Activated CD4-positive, alpha-beta T cell treated with anti-CD3 and anti-CD28 coated beads for 36 hours (primary cell): ENCODE results near the gene TMEM179B. TPM values are rescaled to one million over a fixed set of nuclear protein-coding genes. Genes with fewer than 3 reads are reported as not detected.
"Not testable (repeated sequence)": the region's sequence is repeated elsewhere in the genome, so short reads cannot be mapped to it uniquely, and the experiment has no call there.

Source experiments
- ATAC-seq: fragments of 200-7000 bp; cut with Tn5 transposase; one replicate; pipeline ENCODE4 v1.10.0; 2021; ENCODE audit warnings: mild to moderate bottlenecking, moderate library complexity
- CTCF ChIA-PET: fragments of 350-600 bp; sonication (Branson Sonifier 250); formaldehyde crosslinking; loops from one replicate; lab custom pipeline; 2021; ENCODE audit warnings: antibody characterized with exemption; lab: Charles Lee
- POLR2A ChIA-PET: fragments of 350-600 bp; sonication (Branson Sonifier 250); formaldehyde crosslinking; loops from one replicate; lab custom pipeline; 2021; ENCODE audit warnings: antibody characterized with exemption, inconsistent platforms; lab: Charles Lee
- DNase-seq: peaks from one replicate; pipeline ENCODE4 v3.0.0-alpha.2; 2020
- H3K27ac Mint-ChIP-seq: one replicate; pipeline ENCODE4 v1.8.0; 2021; ENCODE audit warnings: mixed read lengths
- H3K27me3 Mint-ChIP-seq: one replicate; pipeline ENCODE4 v1.8.0; 2021; ENCODE audit warnings: mixed read lengths
- H3K36me3 Mint-ChIP-seq: one replicate; pipeline ENCODE4 v1.8.0; 2021; ENCODE audit warnings: low read depth, mixed read lengths
- H3K4me1 Mint-ChIP-seq: one replicate; pipeline ENCODE4 v1.8.0; 2021; ENCODE audit warnings: mixed read lengths
- H3K4me3 Mint-ChIP-seq: one replicate; pipeline ENCODE4 v1.8.0; 2021; ENCODE audit warnings: mild to moderate bottlenecking, moderate library complexity, mixed read lengths
- H3K9me3 Mint-ChIP-seq: one replicate; pipeline ENCODE4 v1.8.0; 2021; ENCODE audit warnings: low read depth, mixed read lengths
- intact Hi-C, 2 experiments: fragments of 100-400 bp; cut with DNase I in 1 of 2; cut with micrococcal nuclease in 1 of 2; formaldehyde crosslinking; loops; one replicate each; pipeline versions ENCODE4 v1.14.2 to v1.15.1; 2022 to 2024; cut with DNase I, micrococcal nuclease
- total RNA-seq, 2 experiments: library from RNA; stranded (reverse); gene quantifications; one replicate each; pipeline ENCODE4 v1.2.3, GENCODE V29; 2021

Gene TMEM179B
- 10 to 100 TPM; 19.5 to 35.9 TPM for total RNA-seq

DNA sequence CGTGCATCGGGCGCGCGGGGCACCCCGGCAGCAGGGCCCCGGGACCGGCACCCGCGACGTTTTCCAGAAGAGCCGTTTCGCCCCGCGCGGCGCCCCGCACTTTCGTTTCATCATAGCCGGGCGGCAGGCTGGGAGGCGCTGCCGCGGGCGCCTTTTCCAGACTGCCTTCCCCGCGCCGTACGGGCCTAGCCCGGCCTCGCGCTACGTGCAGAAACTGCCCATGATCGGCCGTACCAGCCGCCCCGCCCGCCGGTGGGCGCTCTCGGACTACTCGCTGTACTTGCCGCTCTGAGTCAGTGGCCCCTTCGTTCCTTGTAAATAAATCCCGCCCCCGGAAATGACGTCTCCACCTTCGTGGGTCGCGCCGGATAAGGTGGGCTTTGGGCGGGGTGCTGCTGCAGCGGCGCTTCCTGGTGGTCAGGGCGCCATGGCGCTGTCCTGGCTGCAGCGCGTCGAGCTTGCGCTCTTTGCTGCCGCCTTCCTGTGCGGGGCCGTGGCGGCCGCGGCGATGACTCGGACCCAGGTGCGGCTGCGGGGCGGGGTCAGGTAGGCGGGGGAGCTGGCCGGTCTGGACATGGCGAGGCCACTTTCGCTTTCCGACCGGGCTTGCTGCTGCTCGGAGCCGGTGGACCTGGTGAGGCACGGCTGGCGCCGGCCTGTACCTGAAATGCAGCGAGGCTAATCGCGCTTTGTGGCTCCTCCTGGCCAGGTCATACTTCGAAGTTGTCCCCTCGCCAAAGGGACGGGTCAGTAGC is at the start of gene TMEM179B:
TMEM179B (plus strand) TSS at position 398 of the 755 bp plus-strand sequence; CDS start at position 428, 30 bp downstream.
- ATAC-seq, result peak; percentile 63
- POLR2A ChIA-PET, result interaction anchor here (0.5 to 3.5 kb wide), 20 partner anchors 10 to 196 kb away, joined by 3 to 52 read pairs (median 6); partner anchors contain the start of genes HNRNPUL2, SLC3A2, STX5 and TAF6L

DNA sequence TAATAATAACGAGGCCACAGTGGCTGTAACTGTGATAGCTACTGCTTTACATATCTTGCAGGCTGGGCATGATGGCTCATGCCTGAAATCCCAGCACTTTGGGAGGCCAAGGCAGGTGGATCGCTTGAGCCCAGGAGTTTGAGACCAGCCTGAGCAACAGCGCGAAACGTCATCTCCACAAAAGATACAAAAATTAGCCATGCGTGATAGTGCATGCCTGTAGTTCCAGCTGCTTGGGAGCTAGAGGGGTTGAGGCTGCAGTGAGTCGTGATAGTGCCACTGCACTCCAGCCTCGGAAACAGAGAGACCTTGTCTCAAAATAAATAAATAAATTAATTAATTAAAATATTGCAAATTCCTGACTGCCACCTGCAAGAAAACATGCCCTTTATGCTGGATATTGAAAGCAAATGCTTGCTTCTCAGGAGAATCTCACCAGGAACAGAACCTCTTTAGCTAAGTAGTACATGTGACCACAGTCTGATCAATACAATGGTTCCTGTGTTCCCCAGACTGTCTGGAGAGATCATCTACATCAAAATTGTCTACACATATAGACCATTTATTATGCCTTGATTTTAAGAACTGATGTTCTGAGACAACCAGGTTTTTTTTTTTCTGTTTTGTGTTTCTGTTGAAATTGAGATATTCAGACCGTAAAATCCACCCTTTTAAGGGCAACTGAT is 39.6 kb upstream of the TMEM179B start:
- Mint-ChIP-seq H3K9me3 (no peaks in the 10 kb centered on the region), H3K4me1 (peaks cover 17% of the 10 kb centered on the region), H3K27me3 (no peaks in the 10 kb centered on the region), H3K27ac (no peak overlapping the region), H3K4me3 (no peak overlapping the region), H3K36me3 (peaks cover 6% of the 10 kb centered on the region)
- ChIA-PET CTCF (interaction anchor here (0.8 to 2.1 kb wide), 3 partner anchors 144 to 323 kb away, joined by 3 to 5 read pairs (median 4); no protein-coding TSS in a partner anchor), POLR2A (interaction anchor here (0.5 to 0.7 kb wide), 2 partner anchors 15 to 133 kb away, joined by 3 read pairs; partner anchors contain the start of gene SLC3A2)
- no peak for ATAC-seq
- no peak for DNase-seq
- intact Hi-C loops, result no loop called here

More for the DNA sequence above, at the start of gene TMEM179B:
- CTCF ChIA-PET, result interaction anchor here (0.6 to 6.1 kb wide), 38 partner anchors 9 to 185 kb away, joined by 3 to 75 read pairs (median 4); partner anchors contain the start of genes C11orf98, CSKMT, HNRNPUL2 and MTA2
- peak; percentile 99 for DNase-seq
- Mint-ChIP-seq H3K9me3 (no peaks in the 10 kb centered on the region), H3K4me1 (peaks cover 42% of the 10 kb centered on the region), H3K27ac (peak within 1 kb of the TSS; percentile 95), H3K36me3 (peaks cover 46% of the 10 kb centered on the region), H3K4me3 (peak within 1 kb of the TSS; percentile 90), H3K27me3 (no peaks in the 10 kb centered on the region)
- intact Hi-C loops, result loop anchor here (1.0 to 5.0 kb wide), 14 partner anchors 16 to 94 kb away; partner anchors contain the start of genes HNRNPUL2 (in 2 of the 2), NXF1 (in 2 of the 2), POLR2G (in 2 of the 2) and TAF6L (in 2 of the 2)

DNA sequence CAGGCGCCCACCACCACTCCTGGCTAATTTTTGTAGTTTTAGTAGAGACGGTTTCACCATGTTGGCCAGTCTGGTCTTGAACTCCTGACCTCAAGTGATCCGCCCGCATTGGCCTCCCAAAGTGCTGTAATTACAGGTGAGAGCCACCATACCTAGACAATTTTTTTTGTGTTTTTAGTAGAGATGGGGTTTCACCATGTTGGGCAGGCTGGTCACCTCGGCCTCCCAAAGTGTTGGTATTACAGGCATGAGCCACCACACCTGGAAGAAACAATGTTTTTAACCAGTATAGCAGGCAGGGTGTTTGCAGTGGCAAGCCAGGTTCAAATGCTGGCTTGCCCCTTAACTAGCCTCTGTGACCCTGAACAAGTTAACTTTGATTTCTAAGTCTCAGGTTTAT is 37.3 kb upstream of the TMEM179B start:
- CTCF ChIA-PET, result interaction anchor here (0.6 to 1.5 kb wide), 2 partner anchors 12 to 134 kb away, joined by 4 read pairs; partner anchors contain the start of gene POLR2G
- H3K36me3 Mint-ChIP-seq, ATAC-seq, POLR2A ChIA-PET, DNase-seq, H3K4me3 Mint-ChIP-seq, H3K27me3 Mint-ChIP-seq, H3K9me3 Mint-ChIP-seq: not testable (repeated sequence)
- Mint-ChIP-seq H3K27ac (peak overlapping the region; percentile 25), H3K4me1 (peaks cover 29% of the 10 kb centered on the region)
- intact Hi-C loops, result loop anchor here in 1 of 2 experiments (5.0 kb wide), 1 partner anchor 37 kb away; the partner anchor contains the start of gene TMEM179B

GRCh38 chr11:62752177-62752785 is 34.9 kb upstream of the TMEM179B start:
- Mint-ChIP-seq H3K27ac (no peak overlapping the region), H3K9me3 (no peaks in the 10 kb centered on the region), H3K4me1 (peaks cover 29% of the 10 kb centered on the region), H3K36me3 (peaks cover 8% of the 10 kb centered on the region), H3K4me3 (peak overlapping the region; percentile 21), H3K27me3 (no peaks in the 10 kb centered on the region)
- intact Hi-C loops, result loop anchor here in 1 of 2 experiments (5.0 kb wide), 1 partner anchor 35 kb away; the partner anchor contains the start of gene TMEM179B
- no peak for DNase-seq
- ChIA-PET POLR2A (interaction anchor here (0.6 to 2.9 kb wide), 6 partner anchors 9 to 89 kb away, joined by 3 to 32 read pairs (median 7); partner anchors contain the start of genes C11orf98, CSKMT, HNRNPUL2 and POLR2G), CTCF (interaction anchor here (1.1 kb wide), 2 partner anchors 25 to 32 kb away, joined by 3 read pairs; partner anchors contain the start of gene HNRNPUL2)
- ATAC-seq, result no peak

DNA sequence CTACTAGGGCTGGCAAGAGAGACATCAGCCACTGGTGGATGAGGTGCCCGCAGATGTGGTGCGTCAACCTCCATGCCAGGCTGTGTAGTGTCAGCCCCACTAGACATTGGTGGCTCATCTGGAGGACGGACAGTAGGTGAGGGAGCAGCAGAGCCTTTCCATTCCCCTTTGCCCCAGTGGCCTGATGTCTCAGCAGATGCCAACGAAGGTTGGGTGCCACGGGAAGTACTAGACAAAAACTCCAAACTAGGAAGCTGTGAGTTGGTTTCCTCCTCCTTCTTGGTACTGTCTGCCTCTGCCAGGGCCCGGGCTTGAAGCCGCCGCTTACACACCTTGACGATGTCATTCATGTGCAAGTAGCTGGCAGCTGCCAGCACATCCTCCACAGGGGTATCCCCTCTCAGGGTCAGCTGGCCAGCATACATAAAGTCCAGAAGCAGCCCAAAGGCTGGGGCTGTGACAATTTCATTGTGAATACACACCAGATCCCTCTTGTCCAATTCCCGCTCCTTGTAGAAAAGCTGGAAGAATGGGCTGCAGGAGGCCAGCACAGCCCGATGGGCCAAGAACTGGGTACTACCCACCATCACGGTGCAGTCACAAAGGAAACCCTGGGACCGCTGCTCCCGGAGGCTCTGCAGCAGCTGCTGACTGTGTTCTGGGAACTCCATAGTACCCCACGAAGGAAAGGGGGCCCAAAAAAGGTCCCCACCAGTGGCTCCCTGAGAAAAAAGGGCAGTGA is 34.0 kb upstream of the TMEM179B start:
- peaks cover 8% of the 10 kb centered on the region for H3K36me3 Mint-ChIP-seq
- DNase-seq (no peak), ATAC-seq (no peak)
- H3K27me3 Mint-ChIP-seq, result no peaks in the 10 kb centered on the region
- peak overlapping the region; percentile 97 for H3K27ac Mint-ChIP-seq
- intact Hi-C loops, result loop anchor here (1.0 to 5.0 kb wide), 2 partner anchors 8 to 34 kb away; partner anchors contain the start of genes POLR2G (in 1 of the 2) and TMEM179B (in 1 of the 2)
- H3K4me3 Mint-ChIP-seq, result peak overlapping the region; percentile 96
- ChIA-PET CTCF (interaction anchor here (0.6 to 2.5 kb wide), 19 partner anchors 8 to 359 kb away, joined by 3 to 29 read pairs (median 3); partner anchors contain the start of genes C11orf98, CSKMT, HNRNPUL2 and POLR2G), POLR2A (interaction anchor here (0.6 to 2.9 kb wide), 34 partner anchors 8 to 1432 kb away, joined by 3 to 69 read pairs (median 5); partner anchors contain the start of genes C11orf98, CSKMT, EEF1G and GANAB)
- peaks cover 29% of the 10 kb centered on the region for H3K4me1 Mint-ChIP-seq
- H3K9me3 Mint-ChIP-seq, result no peaks in the 10 kb centered on the region

GRCh38 chr11:62753736-62754603 is 33.2 kb upstream of the TMEM179B start, which contains the start of gene ZBTB3:
ZBTB3 (minus strand) TSS chr11:62754160; CDS start chr11:62753664, 496 bp downstream.
- intact Hi-C loops, result loop anchor here (1.0 to 5.0 kb wide), 13 partner anchors 7 to 127 kb away; partner anchors contain the start of genes TAF6L (in 2 of the 2), TMEM179B (in 2 of the 2), HNRNPUL2 (in 1 of the 2) and INTS5 (in 1 of the 2)
- peak; percentile 98 for DNase-seq
- peaks cover 26% of the 10 kb centered on the region for H3K4me1 Mint-ChIP-seq
- ATAC-seq, result peak; percentile 98
- H3K9me3 Mint-ChIP-seq, result no peaks in the 10 kb centered on the region
- peak within 1 kb of the TSS; percentile 97 for H3K27ac Mint-ChIP-seq
- H3K4me3 Mint-ChIP-seq, result peak within 1 kb of the TSS; percentile 96
- ChIA-PET POLR2A (interaction anchor here (0.5 to 2.9 kb wide), 36 partner anchors 8 to 1431 kb away, joined by 3 to 69 read pairs (median 5); partner anchors contain the start of genes C11orf98, CSKMT, EEF1G and GANAB), CTCF (interaction anchor here (0.6 to 2.5 kb wide), 30 partner anchors 8 to 360 kb away, joined by 3 to 29 read pairs (median 3); partner anchors contain the start of genes C11orf98, CSKMT, HNRNPUL2 and POLR2G)
- peaks cover 7% of the 10 kb centered on the region for H3K36me3 Mint-ChIP-seq
- H3K27me3 Mint-ChIP-seq, result no peaks in the 10 kb centered on the region

DNA sequence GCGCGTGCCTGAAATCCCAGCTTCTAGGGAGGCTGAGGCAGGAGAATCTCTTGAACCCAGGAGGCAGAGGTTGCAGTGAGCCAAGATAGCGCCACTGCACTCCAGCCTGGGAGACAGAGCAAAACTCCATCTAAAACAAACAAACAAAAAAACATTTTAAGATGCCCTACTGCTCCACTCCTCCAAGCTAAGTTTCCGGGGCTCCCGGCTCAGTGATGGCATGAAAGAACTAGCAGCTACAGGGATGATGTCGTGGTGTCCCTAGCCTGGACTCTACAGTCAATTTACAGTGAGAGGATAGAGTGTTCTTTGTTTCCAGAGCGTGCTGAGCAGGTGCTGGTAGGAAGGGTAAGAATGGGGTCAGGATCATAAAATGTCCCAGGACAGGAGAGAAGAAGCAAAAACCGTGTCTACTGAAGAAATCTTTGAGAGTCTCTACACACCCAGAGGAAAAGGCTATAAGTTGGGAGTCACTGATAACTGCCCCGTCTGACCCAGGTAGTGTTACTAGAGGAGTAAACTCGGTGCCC is 32.1 kb upstream of the TMEM179B start:
- intact Hi-C loops, result loop anchor here in 1 of 2 experiments (2.0 kb wide), 1 partner anchor 102 kb away; the partner anchor contains the start of gene INTS5
- Mint-ChIP-seq H3K27ac (no peak overlapping the region), H3K36me3 (peaks cover 4% of the 10 kb centered on the region), H3K4me3 (peak overlapping the region; percentile 96), H3K4me1 (peaks cover 19% of the 10 kb centered on the region), H3K9me3 (no peaks in the 10 kb centered on the region), H3K27me3 (no peaks in the 10 kb centered on the region)
- ChIA-PET POLR2A (interaction anchor here (2.1 to 2.4 kb wide), 3 partner anchors 31 to 101 kb away, joined by 11 to 69 read pairs (median 17); no protein-coding TSS in a partner anchor), CTCF (interaction anchor here (0.7 to 2.5 kb wide), 6 partner anchors 14 to 163 kb away, joined by 3 to 29 read pairs (median 3); partner anchors contain the start of gene TMEM179B)
- DNase-seq (no peak), ATAC-seq (no peak)

- intact Hi-C loops, result no loop called here
- ChIA-PET POLR2A (interaction anchor here (0.5 to 1.6 kb wide), 3 partner anchors 74 to 166 kb away, joined by 3 to 5 read pairs (median 3); partner anchors contain the start of gene STX5), CTCF (interaction anchor here (0.6 to 1.2 kb wide), 3 partner anchors 36 to 125 kb away, joined by 3 to 4 read pairs (median 3); no protein-coding TSS in a partner anchor)
- H3K27me3 Mint-ChIP-seq, result no peaks in the 10 kb centered on the region
- peaks cover 7% of the 10 kb centered on the region for H3K36me3 Mint-ChIP-seq
- DNase-seq (no peak), ATAC-seq (no peak)
- H3K4me3 Mint-ChIP-seq, result no peak overlapping the region
- no peak overlapping the region for H3K27ac Mint-ChIP-seq
- peaks cover 21% of the 10 kb centered on the region for H3K4me1 Mint-ChIP-seq
- H3K9me3 Mint-ChIP-seq, result no peaks in the 10 kb centered on the region
Observed at GRCh38 chr11:62757846-62758788, 29.1 kb upstream of the TMEM179B start.
